ENCODE data around the gene RUNX3. TPM values are rescaled to one million over a fixed set of nuclear protein-coding genes. Genes with fewer than 3 reads are reported as not detected.

Gene RUNX3
- total and polyA plus RNA-seq, 2 of the 8 experiments (the other 6 are each of a cell fraction or from before 2014, with no cell fraction given): 0.62 to 0.82 TPM

DNA sequence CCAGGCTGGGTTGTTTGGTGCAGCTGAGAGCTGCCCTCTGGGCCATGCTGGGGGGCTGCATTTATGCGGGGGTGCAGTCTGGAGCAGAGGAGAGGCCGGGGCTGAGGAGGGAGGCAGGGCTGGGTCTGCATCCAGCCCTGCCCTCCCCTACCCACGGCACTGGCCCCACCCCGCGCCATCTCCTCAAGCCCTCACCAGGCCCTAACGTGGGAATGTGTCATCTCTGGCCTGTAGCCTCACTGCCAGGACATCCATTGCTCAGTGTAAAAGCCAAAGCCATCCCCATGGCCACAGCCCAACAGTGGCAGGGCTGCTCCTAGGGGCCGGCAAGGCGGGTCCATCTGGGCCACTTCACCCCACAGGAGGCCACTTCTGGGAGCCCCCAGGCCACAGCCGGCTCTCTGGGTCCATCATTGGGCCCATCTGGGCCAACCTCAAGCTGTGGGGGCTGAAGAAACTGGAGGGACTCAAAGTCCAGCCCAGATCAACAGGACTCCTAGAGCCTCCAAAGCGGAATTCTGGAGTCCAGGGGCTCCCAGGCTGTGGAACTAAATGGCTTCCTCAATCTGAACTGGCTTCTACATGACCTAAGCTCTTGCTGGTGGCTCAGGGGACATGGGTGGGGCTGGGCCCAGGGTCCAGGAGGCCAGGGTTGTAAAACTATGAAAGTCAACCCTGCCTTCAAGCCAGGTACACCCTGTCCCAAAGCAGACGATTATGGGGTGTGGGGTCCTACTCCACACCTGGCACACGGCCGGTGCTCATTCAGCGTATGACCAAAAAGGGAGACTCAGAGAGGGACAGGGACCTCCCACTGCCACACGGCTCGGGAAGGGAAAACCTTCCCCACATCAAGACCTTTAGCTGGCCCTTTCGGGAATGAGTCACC, 32.6 kb downstream of the RUNX3 start (continued):
- TF ChIP-seq ZNF274 (IDR thresholded peaks at IDR 0.05; ENCODE audit: borderline replicate concordance, extremely low read depth, low read length): no peak
- no peak for TF ChIP-seq TCF12 (IDR thresholded peaks at IDR 0.05; ENCODE audit: low read depth, low read length)
- TF ChIP-seq, protein P1, sequence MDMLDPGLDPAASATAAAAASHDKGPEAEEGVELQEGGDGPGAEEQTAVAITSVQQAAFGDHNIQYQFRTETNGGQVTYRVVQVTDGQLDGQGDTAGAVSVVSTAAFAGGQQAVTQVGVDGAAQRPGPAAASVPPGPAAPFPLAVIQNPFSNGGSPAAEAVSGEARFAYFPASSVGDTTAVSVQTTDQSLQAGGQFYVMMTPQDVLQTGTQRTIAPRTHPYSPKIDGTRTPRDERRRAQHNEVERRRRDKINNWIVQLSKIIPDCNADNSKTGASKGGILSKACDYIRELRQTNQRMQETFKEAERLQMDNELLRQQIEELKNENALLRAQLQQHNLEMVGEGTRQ (IDR thresholded peaks at IDR 0.05; ENCODE audit: low read length): no peak
- no peak for TF ChIP-seq POU5F1 (IDR thresholded peaks at IDR 0.05; ENCODE audit: low read depth, low read length)
- TF ChIP-seq POLR2AphosphoS5 (IDR thresholded peaks at IDR 0.05; ENCODE audit: low read depth, low read length): no peak
- no peak for TF ChIP-seq SRF (IDR thresholded peaks at IDR 0.05; ENCODE audit: low read depth, low read length)

Data from H1 (cell line).